GM23338 (cell line): Measurements from ENCODE around the gene VPS8. TPM values are rescaled to one million over a fixed set of nuclear protein-coding genes. Genes with fewer than 3 reads are reported as not detected.

Experiments
- ATAC-seq: fragments of 200-7000 bp; cut with Tn5 transposase; 3 replicates; pipeline ENCODE4 v1.9.1; 2020
- DNase-seq: peaks from one replicate; pipeline ENCODE4 v3.0.0-alpha.2; 2015; ENCODE audit warnings: low spot score
- H2AFZ ChIP-seq: fragments of 200-600 bp; sonication (generic); 2 replicates; pipeline ENCODE4 v1.8.0; 2016; ENCODE audit warnings: antibody characterized with exemption, mild to moderate bottlenecking, moderate library complexity
- H3F3A ChIP-seq: fragments of 200-600 bp; sonication (generic); replicated peaks from 2 replicates; pipeline ENCODE4 v1.8.0; 2017; ENCODE audit warnings: antibody characterized with exemption, mixed run types, low read depth
- H3K27ac ChIP-seq: fragments of 200-600 bp; sonication (generic); 2 replicates; pipeline ENCODE4 v1.6.1; 2016; ENCODE audit warnings: low read depth
- H3K27me3 ChIP-seq: fragments of 200-600 bp; sonication (generic); 2 replicates; pipeline ENCODE4 v1.8.0; 2016; ENCODE audit warnings: mild to moderate bottlenecking, mixed run types, moderate library complexity; ENCODE audit not compliant: insufficient read depth
- H3K36me3 ChIP-seq: fragments of 200-600 bp; sonication (generic); 2 replicates; pipeline ENCODE4 v1.8.0; 2016; ENCODE audit warnings: mild to moderate bottlenecking; ENCODE audit not compliant: insufficient read depth
- H3K4me1 ChIP-seq: fragments of 200-600 bp; sonication (generic); 2 replicates; pipeline ENCODE4 v1.8.0; 2016; ENCODE audit warnings: mild to moderate bottlenecking, moderate library complexity; ENCODE audit not compliant: insufficient read depth
- H3K4me2 ChIP-seq: fragments of 200-600 bp; sonication (generic); 2 replicates; pipeline ENCODE4 v1.7.1; 2017; ENCODE audit warnings: mixed run types
- H3K4me3 ChIP-seq: fragments of 200-600 bp; sonication (generic); 2 replicates; pipeline ENCODE4 v1.6.1; 2016; ENCODE audit warnings: mixed run types
- H3K79me2 ChIP-seq: fragments of 200-600 bp; sonication (generic); replicated peaks from 2 replicates; pipeline ENCODE4 v1.8.0; 2017; ENCODE audit warnings: mild to moderate bottlenecking; ENCODE audit not compliant: insufficient read depth
- H3K9me2 ChIP-seq: fragments of 200-600 bp; sonication (generic); 2 replicates; pipeline ENCODE4 v1.8.0; 2017; ENCODE audit not compliant: insufficient read depth
- H4K20me1 ChIP-seq: fragments of 200-600 bp; sonication (generic); replicated peaks from 2 replicates; pipeline ENCODE4 v1.8.0; 2017; ENCODE audit warnings: mild to moderate bottlenecking; ENCODE audit not compliant: insufficient read depth
- H3K27ac Mint-ChIP-seq: 2 replicates; pipeline ENCODE4 v1.8.0; 2020; ENCODE audit warnings: inconsistent platforms, mild to moderate bottlenecking, moderate library complexity, mixed read lengths
- H3K27me3 Mint-ChIP-seq: 3 replicates; pipeline ENCODE4 v1.8.0; 2022; ENCODE audit warnings: low read depth, mild to moderate bottlenecking, moderate library complexity, mixed read lengths, inconsistent platforms; ENCODE audit not compliant: insufficient read depth, poor library complexity
- H3K36me3 Mint-ChIP-seq: 3 replicates; pipeline ENCODE4 v1.8.0; 2021; ENCODE audit warnings: low read depth, mild to moderate bottlenecking, inconsistent platforms, moderate library complexity, mixed read lengths
- H3K4me1 Mint-ChIP-seq: 3 replicates; pipeline ENCODE4 v1.8.0; 2020; ENCODE audit warnings: mild to moderate bottlenecking, inconsistent platforms, mixed read lengths
- H3K4me3 Mint-ChIP-seq: 3 replicates; pipeline ENCODE4 v1.8.0; 2021; ENCODE audit warnings: moderate library complexity, mild to moderate bottlenecking, inconsistent platforms, mixed read lengths
- H3K9me3 Mint-ChIP-seq: 3 replicates; pipeline ENCODE4 v1.8.0; 2020; ENCODE audit warnings: moderate library complexity, mild to moderate bottlenecking, inconsistent platforms, mixed read lengths
- CREB1 ChIP-seq: fragments of 250-450 bp; sonication (Bioruptor Pico); IDR thresholded peaks from 2 replicates; pipeline ENCODE4 v1.5.0; 2020; ENCODE audit warnings: low read depth, mild to moderate bottlenecking, moderate library complexity
- EZH2phosphoT487 ChIP-seq: fragments of 200-600 bp; sonication (generic); IDR thresholded peaks from one replicate; pipeline ENCODE4 v1.8.1; 2018; ENCODE audit warnings: antibody characterized with exemption; ENCODE audit not compliant: unreplicated experiment
- JUNB ChIP-seq: IDR thresholded peaks from one replicate; pipeline ENCODE4 v1.6.1; 2016; ENCODE audit warnings: antibody characterized with exemption; ENCODE audit not compliant: unreplicated experiment
- NANOG ChIP-seq: IDR thresholded peaks from 2 replicates; pipeline ENCODE4 v1.6.1; 2016; ENCODE audit warnings: antibody characterized with exemption, borderline replicate concordance
- POLR2AphosphoS5 ChIP-seq: IDR thresholded peaks from 2 replicates; pipeline ENCODE4 v1.6.1; 2016; ENCODE audit warnings: antibody characterized with exemption, low read depth
- REST ChIP-seq: IDR thresholded peaks from one replicate; pipeline ENCODE4 v1.6.1; 2018; ENCODE audit warnings: antibody characterized with exemption; ENCODE audit not compliant: unreplicated experiment
- ZNF114 ChIP-seq: fragments of 250-450 bp; sonication (Bioruptor Pico); IDR thresholded peaks from 2 replicates; pipeline ENCODE4 v1.5.0; 2020; ENCODE audit warnings: mild to moderate bottlenecking, moderate library complexity
- ZNF331 ChIP-seq: fragments of 250-450 bp; sonication (Bioruptor Pico); IDR thresholded peaks from 2 replicates; pipeline ENCODE4 v1.5.0; 2020; ENCODE audit warnings: low read depth, mild to moderate bottlenecking, moderate library complexity
- polyA plus RNA-seq: library from polyadenylated mRNA; unstranded; fragments of >200 nt; fragmentation: Nextera tagmentation; extraction: Ambion mirVana; gene quantifications from 2 replicates; pipeline ENCODE4 v1.2.1, GENCODE V29; 2016
- total RNA-seq: library from RNA; depleted of rRNA; stranded (reverse); fragments of >200 nt; shearing (Covaris generic); gene quantifications from 2 replicates; pipeline ENCODE4 v1.2.3, GENCODE V29; 2014
- TF ChIP-seq, protein P1 (sequence below): fragments of 250-450 bp; sonication (Bioruptor Pico); IDR thresholded peaks from 2 replicates; pipeline ENCODE4 v1.5.0; 2020; ENCODE audit warnings: mild to moderate bottlenecking, moderate library complexity
- TF ChIP-seq, protein P2 (sequence below), 2 experiments: fragments of 200-600 bp in 1 of 2; sonication (generic) in 1 of 2; conservative IDR thresholded peaks; 2 replicates each; pipeline versions ENCODE4 v1.5.1 to v1.6.1; 2016 to 2017; ENCODE audit warnings: antibody characterized with exemption in 2 of 2, low read depth in 2 of 2, mild to moderate bottlenecking in 2 of 2, moderate library complexity in 1 of 2
- TF ChIP-seq, protein P3 (sequence below): IDR thresholded peaks from 2 replicates; pipeline ENCODE4 v1.6.1; 2016; ENCODE audit warnings: antibody characterized with exemption

Gene VPS8
- total and polyA plus RNA-seq, 2 experiments from 2014 or later: 17.3 to 45.5 TPM

GRCh38 chr3:184800349-184800930 is 11.5 kb upstream of the VPS8 start:
- Mint-ChIP-seq H3K27me3 (no peaks in the 10 kb centered on the region), H3K4me3 (no peak overlapping the region), H3K4me1 (peaks cover 6% of the 10 kb centered on the region; the same call in 2 of the 3 replicates), H3K9me3 (no peaks in the 10 kb centered on the region), H3K27ac (no peak overlapping the region), H3K36me3 (no peaks in the 10 kb centered on the region)
- H3F3A ChIP-seq: no peaks in the 10 kb centered on the region
- H4K20me1 ChIP-seq: no peaks in the 10 kb centered on the region
- H3K79me2 ChIP-seq: no peaks in the 10 kb centered on the region
- H2AFZ ChIP-seq: peak overlapping the region; percentile 52
- H3K4me3 ChIP-seq: no peak overlapping the region
- no peaks in the 10 kb centered on the region for H3K9me2 ChIP-seq
- no peaks in the 10 kb centered on the region for H3K4me1 ChIP-seq
- no peaks in the 10 kb centered on the region for H3K36me3 ChIP-seq
- H3K27me3 ChIP-seq: no peaks in the 10 kb centered on the region
- DNase-seq (no peak), ATAC-seq (no peak)
- no peak overlapping the region for H3K27ac ChIP-seq
- TF ChIP-seq, protein P1, sequence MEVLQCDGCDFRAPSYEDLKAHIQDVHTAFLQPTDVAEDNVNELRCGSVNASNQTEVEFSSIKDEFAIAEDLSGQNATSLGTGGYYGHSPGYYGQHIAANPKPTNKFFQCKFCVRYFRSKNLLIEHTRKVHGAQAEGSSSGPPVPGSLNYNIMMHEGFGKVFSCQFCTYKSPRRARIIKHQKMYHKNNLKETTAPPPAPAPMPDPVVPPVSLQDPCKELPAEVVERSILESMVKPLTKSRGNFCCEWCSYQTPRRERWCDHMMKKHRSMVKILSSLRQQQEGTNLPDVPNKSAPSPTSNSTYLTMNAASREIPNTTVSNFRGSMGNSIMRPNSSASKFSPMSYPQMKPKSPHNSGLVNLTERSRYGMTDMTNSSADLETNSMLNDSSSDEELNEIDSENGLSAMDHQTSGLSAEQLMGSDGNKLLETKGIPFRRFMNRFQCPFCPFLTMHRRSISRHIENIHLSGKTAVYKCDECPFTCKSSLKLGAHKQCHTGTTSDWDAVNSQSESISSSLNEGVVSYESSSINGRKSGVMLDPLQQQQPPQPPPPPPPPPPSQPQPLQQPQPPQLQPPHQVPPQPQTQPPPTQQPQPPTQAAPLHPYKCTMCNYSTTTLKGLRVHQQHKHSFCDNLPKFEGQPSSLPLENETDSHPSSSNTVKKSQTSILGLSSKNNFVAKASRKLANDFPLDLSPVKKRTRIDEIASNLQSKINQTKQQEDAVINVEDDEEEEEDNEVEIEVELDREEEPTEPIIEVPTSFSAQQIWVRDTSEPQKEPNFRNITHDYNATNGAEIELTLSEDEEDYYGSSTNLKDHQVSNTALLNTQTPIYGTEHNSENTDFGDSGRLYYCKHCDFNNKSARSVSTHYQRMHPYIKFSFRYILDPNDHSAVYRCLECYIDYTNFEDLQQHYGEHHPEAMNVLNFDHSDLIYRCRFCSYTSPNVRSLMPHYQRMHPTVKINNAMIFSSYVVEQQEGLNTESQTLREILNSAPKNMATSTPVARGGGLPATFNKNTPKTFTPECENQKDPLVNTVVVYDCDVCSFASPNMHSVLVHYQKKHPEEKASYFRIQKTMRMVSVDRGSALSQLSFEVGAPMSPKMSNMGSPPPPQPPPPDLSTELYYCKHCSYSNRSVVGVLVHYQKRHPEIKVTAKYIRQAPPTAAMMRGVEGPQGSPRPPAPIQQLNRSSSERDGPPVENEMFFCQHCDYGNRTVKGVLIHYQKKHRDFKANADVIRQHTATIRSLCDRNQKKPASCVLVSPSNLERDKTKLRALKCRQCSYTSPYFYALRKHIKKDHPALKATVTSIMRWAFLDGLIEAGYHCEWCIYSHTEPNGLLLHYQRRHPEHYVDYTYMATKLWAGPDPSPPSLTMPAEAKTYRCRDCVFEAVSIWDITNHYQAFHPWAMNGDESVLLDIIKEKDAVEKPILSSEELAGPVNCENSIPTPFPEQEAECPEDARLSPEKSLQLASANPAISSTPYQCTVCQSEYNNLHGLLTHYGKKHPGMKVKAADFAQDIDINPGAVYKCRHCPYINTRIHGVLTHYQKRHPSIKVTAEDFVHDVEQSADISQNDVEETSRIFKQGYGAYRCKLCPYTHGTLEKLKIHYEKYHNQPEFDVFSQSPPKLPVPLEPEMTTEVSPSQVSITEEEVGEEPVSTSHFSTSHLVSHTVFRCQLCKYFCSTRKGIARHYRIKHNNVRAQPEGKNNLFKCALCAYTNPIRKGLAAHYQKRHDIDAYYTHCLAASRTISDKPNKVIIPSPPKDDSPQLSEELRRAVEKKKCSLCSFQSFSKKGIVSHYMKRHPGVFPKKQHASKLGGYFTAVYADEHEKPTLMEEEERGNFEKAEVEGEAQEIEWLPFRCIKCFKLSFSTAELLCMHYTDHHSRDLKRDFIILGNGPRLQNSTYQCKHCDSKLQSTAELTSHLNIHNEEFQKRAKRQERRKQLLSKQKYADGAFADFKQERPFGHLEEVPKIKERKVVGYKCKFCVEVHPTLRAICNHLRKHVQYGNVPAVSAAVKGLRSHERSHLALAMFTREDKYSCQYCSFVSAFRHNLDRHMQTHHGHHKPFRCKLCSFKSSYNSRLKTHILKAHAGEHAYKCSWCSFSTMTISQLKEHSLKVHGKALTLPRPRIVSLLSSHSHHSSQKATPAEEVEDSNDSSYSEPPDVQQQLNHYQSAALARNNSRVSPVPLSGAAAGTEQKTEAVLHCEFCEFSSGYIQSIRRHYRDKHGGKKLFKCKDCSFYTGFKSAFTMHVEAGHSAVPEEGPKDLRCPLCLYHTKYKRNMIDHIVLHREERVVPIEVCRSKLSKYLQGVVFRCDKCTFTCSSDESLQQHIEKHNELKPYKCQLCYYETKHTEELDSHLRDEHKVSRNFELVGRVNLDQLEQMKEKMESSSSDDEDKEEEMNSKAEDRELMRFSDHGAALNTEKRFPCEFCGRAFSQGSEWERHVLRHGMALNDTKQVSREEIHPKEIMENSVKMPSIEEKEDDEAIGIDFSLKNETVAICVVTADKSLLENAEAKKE (CRISPR knock-in tag): no peak
- TF ChIP-seq, protein P2, sequence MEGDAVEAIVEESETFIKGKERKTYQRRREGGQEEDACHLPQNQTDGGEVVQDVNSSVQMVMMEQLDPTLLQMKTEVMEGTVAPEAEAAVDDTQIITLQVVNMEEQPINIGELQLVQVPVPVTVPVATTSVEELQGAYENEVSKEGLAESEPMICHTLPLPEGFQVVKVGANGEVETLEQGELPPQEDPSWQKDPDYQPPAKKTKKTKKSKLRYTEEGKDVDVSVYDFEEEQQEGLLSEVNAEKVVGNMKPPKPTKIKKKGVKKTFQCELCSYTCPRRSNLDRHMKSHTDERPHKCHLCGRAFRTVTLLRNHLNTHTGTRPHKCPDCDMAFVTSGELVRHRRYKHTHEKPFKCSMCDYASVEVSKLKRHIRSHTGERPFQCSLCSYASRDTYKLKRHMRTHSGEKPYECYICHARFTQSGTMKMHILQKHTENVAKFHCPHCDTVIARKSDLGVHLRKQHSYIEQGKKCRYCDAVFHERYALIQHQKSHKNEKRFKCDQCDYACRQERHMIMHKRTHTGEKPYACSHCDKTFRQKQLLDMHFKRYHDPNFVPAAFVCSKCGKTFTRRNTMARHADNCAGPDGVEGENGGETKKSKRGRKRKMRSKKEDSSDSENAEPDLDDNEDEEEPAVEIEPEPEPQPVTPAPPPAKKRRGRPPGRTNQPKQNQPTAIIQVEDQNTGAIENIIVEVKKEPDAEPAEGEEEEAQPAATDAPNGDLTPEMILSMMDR (conservative IDR thresholded peaks at IDR 0.05; ENCODE audit: low read depth in 2 of 2): no peak
- no peak for TF ChIP-seq CREB1 (CRISPR knock-in tag)
- no peak for TF ChIP-seq EZH2phosphoT487
- no peak for TF ChIP-seq POLR2AphosphoS5
- TF ChIP-seq JUNB: no peak
- TF ChIP-seq ZNF114: no peak
- TF ChIP-seq REST: no peak
- TF ChIP-seq ZNF331 (CRISPR knock-in tag): no peak
- TF ChIP-seq, protein P3, sequence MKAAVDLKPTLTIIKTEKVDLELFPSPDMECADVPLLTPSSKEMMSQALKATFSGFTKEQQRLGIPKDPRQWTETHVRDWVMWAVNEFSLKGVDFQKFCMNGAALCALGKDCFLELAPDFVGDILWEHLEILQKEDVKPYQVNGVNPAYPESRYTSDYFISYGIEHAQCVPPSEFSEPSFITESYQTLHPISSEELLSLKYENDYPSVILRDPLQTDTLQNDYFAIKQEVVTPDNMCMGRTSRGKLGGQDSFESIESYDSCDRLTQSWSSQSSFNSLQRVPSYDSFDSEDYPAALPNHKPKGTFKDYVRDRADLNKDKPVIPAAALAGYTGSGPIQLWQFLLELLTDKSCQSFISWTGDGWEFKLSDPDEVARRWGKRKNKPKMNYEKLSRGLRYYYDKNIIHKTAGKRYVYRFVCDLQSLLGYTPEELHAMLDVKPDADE: no peak
- TF ChIP-seq NANOG: no peak
- H3K4me2 ChIP-seq: no peak overlapping the region
